Right lung (tissue), 5 donors: ENCODE measurements around the gene TMC8. TPM values are rescaled to one million over a fixed set of nuclear protein-coding genes. Genes with fewer than 3 reads are reported as not detected.

Source experiments
- DNase-seq, 2 donors: peaks; one replicate each; pipeline ENCODE4 v3.0.0-alpha.2; 2013
- polyA plus RNA-seq, 5 donors: library from polyadenylated mRNA; unstranded; fragments of 120-200 nt; gene quantifications; one replicate each; pipeline versions ENCODE4 v1.2.1 to v1.2.3, GENCODE V29; 2013; ENCODE audit warnings: inconsistent platforms in 1 of 5, low replicate concordance in 1 of 5; ENCODE audit not compliant: insufficient read length in 5 of 5, insufficient read depth in 1 of 5

The TMC8 gene
- polyA plus RNA-seq, 5 donors = 3.8 to 6.9 (median 5.6) TPM

DNA sequence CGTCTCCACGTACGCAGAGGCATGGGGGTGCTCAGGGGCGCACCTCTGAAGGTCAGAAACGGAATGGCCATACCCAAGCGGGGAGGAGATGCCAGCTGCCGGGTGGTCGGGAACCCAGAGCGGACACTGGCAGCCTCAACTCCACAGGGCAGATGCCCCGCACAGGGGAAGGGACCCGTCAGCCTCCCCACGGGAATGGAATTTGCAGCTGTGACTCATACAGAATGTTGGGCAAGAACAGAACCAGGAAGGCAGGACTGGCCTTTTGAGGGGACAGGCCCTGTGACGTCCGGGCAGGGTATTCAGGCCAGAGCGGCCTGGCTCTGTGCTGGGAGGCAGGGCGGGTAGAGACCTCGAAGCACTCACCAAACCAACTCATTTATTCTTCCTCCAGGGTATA lies 48.8 kb downstream of the TMC8 start:
- DNase-seq = no peak

DNA sequence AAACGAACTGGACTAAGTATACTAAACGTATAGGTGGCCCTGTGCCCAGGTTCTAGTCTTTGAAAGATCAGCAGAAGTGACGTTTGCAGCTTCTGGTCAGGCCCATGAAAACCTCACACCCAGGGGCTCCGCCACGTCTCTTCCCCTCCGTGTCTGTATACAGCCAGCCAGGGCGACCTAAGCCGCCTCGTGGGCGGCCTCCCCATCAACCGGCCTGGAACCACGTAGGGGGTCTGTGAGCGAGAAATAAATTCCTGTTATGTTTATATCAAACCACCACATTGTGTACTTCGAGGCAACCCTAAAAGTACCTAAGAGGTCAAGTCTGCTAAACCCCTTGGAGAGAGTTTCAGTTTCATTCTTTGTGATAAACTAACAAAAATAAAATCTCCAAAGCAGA lies 49.5 kb downstream of the TMC8 start:
- DNase-seq = no peak

DNA sequence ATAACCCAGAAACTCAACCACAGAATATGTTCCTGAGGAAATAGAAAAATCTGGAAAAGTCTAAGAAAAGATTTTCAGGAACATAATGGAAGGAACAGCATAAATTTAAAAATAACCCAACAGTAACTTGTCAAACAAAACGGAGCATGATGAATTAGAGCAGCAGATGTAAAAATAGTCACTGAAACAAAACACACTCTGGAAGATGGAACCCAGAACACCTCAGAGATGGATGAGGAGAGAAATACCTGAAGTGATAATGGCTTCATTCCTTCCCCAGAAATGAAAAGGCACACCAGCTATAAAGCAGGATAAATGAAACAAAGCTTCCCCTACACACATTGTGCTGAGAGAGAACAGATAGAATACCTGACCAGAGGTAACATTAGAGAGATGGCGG lies 49.9 kb downstream of the TMC8 start:
- no peak for DNase-seq

DNA sequence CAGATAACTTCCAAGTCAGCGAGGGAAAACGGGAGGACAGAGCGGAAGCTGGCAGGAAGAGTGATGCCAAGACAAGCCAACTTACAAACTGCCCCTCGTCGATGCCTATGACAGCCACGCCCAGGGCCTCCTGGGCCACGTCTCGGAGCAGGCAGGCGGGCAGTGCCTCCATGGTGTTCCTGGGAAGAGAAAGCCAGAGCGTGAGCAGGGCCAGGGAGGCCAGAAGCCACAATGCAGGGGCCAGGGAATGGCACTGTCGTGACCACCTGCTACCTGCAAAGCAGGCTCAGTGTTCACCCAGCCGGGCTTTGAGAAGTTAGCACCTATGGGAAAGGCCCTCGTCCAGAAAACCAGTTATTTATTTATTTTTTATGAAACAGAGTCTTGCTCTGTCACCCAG lies 51.9 kb downstream of the TMC8 start:
- DNase-seq = no peak

DNA sequence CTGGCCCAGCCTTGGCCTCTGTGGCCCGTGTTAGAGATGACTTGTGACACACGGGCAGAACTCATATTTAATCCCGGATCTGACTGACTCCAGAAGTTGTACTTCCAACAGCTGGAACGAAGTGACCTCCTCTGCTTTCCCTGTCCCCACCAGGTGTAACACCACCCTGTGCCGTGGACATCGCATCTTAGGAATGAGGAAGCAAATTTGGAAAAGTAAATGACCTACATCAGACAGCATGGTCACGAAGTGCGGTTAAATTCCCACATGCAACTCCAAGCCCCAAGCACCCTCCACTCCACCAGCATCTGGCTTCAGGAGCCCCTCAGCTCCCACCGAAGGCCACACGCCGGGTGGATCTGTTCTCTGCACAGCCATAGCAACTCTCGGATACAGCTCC lies 53.3 kb downstream of the TMC8 start:
- DNase-seq = no peak

DNA sequence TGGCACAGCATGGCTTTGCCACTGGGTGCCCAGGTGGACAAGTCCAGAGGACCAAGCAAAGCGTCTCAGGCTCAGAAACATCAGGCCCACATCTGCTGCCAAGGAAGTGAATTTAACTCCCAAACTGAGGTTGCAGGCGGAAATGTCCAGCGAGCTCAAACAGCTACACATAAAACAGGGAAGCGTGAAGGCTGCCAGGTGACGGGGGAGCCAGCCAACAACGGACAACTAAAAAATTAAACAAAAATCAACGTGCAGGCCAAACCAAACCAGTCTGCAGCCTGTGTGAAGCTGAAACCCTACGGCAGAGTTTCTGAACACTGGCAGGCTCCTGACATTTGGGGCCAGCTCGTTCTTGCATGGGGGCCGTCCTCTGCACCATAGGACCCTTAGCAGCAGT lies 53.8 kb downstream of the TMC8 start:
- DNase-seq = no peak

DNA sequence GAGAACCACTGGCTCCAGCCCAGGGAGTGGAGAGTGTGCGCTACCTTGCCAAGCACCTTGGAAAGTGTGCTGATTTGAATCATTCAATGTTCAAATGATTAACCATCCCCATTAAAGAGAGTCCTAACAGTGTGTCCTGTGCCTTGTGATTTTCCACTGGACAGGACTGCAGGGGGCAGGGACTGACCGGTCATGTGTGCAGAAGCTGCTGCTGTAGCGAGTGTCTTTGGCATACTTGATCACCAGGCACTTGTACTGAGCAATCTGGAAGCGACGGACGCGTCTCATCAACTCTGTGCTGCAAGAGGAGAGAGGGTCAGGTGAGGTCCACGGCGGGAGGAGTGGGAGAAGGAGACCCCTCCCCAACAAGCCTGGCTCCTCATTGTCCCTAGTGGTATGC lies 54.3 kb downstream of the TMC8 start:
- DNase-seq = no peak

DNA sequence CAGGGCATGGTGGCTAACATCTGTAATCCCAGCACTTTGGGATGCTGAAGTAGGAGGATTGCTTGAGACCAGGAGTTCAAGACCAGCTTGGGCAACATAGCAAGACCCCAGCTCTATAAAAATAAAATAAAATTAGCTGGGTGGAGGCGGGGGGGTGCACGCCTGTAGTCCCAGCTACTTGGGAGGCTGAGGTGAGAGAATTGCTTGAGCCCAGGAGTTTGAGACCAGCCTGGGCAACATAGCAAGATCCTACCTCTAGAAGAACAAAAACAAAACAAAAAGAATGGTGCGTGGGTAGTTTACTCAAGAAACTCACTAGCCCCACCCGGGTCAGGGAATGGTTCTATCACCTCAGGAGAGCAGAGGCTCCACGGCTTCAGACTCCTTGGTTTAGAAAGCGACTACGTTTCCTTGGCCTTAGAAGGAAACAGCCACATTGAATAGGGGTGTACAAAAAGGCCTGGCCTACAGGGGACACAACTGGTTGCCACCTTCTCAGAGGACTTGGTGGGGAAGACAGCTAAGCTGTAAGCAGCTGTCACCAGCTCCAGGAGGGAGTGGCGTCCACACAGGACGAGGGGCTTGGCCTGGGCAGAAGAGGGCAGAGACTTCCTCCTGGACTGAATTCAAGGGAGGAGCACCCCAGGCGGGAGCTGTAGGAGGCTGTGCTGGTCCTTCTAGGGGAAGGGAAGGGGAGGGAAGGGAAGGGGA lies 55.6 kb downstream of the TMC8 start:
- DNase-seq = no peak

DNA sequence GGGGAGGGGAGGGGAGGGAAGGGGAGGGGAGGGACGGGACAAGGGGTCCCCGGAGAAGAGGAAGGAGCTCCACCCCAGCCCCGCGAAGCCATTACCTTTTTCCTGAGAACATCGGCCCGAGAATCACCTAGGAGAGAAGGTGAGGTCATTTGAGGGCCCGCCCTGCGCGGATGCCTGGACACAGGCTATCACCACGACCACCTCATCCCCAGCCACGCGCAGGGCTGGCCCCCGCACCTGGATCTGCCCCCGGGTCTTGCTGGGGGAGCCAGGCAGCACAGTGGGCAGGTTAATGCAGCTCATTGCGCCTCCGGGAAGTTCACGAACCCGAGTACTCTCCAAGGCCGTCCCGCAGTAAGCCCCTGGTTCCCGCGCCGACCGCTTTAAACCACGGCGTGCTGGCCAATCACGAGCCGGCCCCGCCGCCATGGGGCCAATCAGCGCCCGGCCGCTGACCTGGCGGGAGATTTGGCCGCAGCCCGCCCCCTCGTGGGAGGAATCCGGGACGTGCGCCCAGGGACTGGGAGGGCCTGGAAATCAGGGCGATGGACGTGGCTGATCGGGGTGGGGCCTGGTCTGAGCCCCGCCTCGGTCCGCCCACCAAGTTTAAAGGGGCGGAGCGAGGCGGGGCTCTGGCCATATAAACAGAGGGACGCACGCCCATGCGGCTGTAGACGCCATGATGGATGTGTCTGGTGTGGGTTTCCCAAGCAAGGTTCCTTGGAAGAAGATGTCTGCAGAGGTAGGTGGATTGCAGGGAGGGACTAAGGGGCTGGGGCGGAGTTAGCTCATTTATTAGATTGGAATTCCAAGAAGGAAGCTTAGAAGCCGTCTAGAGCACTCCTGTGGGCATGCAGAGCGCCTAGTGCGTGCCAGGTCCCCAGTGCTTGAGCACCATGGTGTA lies 56.4 kb downstream of the TMC8 start, which contains the start of the genes AFMID and TK1:
Gene AFMID (plus strand): TSS at position 671 of the 904 bp plus-strand sequence. CDS start 9 bp downstream, at position 680.
Gene TK1 (minus strand): TSS at position 361 of the 904 bp plus-strand sequence. CDS start 58 bp downstream, at position 303.
- DNase-seq = peak; percentile 94 to 96

Other genes with a start within 250 kb of the TMC8 start
- gene TNRC6C, start 172.1 kb upstream of the TMC8 start, polyA plus RNA-seq = 10 to 100 TPM; 12.3 to 20.3 (median 14.1) TPM
- 10 to 100 TPM; 23.7 to 47.7 (median 38.6) TPM for gene TMC6, start 2.0 kb upstream of the TMC8 start, polyA plus RNA-seq
- 1 to 10 TPM in 1 of 5 donors, under 1 TPM in 4; 0.28 to 1.7 (median 0.55) TPM for gene C17orf99, start 15.6 kb downstream of the TMC8 start, polyA plus RNA-seq
- 10 to 100 TPM; 39.1 to 67.7 (median 43.5) TPM for gene SYNGR2, start 37.8 kb downstream of the TMC8 start, polyA plus RNA-seq
- gene TK1, start 56.3 kb downstream of the TMC8 start, polyA plus RNA-seq = 10 to 100 TPM; 24.5 to 39.7 (median 28.4) TPM
- 10 to 100 TPM; 45.4 to 55.4 (median 53.7) TPM for gene AFMID, start 56.6 kb downstream of the TMC8 start, polyA plus RNA-seq
- gene BIRC5, start 83.5 kb downstream of the TMC8 start, polyA plus RNA-seq = 10 to 100 TPM; 21.7 to 39.2 (median 28.0) TPM
- gene TMEM235, start 100.9 kb downstream of the TMC8 start, polyA plus RNA-seq = under 1 TPM; 0.08 to 0.21 (median 0.16) TPM
- gene SOCS3, start 229.3 kb downstream of the TMC8 start, polyA plus RNA-seq = 10 to 100 TPM in 4 of 5 donors, 1 to 10 TPM in 1; 7.5 to 49.2 (median 26.1) TPM
- 10 to 100 TPM; 39.4 to 58.8 (median 54.8) TPM for gene PGS1, start 247.9 kb downstream of the TMC8 start, polyA plus RNA-seq